GM23248 (cell line): Measurements from ENCODE around the gene EEF1G.

Experiments
- EZH2 ChIP-seq: fragments of 200-600 bp; sonication (generic); IDR thresholded peaks from 2 replicates; pipeline ENCODE4 v1.6.1; 2018; ENCODE audit warnings: antibody characterized with exemption, mild to moderate bottlenecking; ENCODE audit not compliant: insufficient read depth, poor library complexity, severe bottlenecking
- EZH2phosphoT487 ChIP-seq: fragments of 200-600 bp; sonication (generic); IDR thresholded peaks from 2 replicates; pipeline ENCODE4 v1.6.1; 2018; ENCODE audit warnings: antibody characterized with exemption, moderate library complexity, mild to moderate bottlenecking, low read depth; ENCODE audit not compliant: insufficient read depth

DNA sequence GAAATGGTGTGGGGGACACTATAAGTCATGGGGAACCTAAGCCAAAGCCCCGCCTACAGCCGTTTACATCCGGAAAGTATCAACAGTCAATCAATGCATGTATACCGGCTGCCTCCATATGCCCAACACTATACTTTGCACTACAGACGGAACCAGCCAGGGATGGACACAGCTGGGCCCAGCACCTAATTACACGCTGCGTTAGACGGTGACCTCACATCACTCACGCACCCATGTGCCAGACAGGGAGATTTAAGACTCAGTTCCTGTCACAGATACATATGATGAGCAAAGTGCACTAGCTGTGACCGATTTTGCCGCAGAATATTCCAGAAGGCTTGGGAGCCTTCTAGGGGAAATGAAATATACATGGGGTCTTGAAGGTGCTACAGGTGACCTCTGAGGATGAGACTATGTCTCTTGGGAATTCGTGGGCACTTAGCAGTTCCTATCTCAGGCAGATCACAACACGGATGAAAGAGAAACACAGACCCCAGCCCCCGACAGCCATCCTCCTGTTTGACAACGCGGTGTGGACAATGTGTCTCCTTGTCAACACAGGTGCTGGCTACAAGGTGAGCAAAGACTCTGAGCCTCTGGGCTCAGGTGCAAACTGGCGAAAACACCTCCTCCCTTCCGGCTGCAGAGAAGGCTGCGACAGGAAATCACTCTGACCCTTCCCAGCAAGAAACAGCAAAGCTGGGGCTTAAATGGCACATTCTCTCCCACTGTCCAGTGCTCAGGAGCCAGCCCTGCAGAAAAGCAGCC is 35.0 kb downstream of the EEF1G start:
- TF ChIP-seq EZH2phosphoT487 (no peak), EZH2 (no peak)
